ENCODE results near the gene MST1.

GRCh38 chr3:49668861-49669260, 20.4 kb downstream of the MST1 start:
- TF ChIP-seq CTCF (IDR thresholded peaks at IDR 0.05; ENCODE audit: low read length) (no peak), EZH2 (IDR thresholded peaks at IDR 0.05; ENCODE audit: borderline replicate concordance, low read length) (no peak)
